Measurements from ENCODE around the gene DCC. TPM values are rescaled to one million over a fixed set of nuclear protein-coding genes. Genes with fewer than 3 reads are reported as not detected.

The DCC gene
- polyA plus RNA-seq, 2 of the 4 experiments (the other 2 are of a cell fraction): 0.12 TPM; not detected in 1

DNA sequence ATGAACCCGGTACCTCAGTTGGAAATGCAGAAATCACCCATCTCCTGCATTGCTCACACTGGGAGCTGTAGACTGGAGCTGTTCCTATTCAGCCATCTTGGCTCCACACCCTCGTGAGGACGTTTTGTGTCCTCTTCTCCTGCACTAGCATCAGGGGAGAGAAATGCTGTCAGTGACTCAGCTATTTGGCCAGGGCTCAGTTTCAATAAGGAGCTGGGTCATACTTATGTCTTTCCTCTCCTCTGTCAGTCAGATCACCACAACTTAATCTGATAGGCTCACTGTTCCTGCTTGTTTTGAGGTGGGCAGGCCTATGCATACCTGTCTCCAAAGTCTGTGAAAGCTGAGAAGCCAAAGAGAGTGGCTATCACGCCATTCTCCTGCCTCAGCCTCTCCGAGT, 921.2 kb downstream of the DCC start:
- H3K4me3 ChIP-seq: no peak overlapping the region
- no peaks in the 10 kb centered on the region for H3K4me1 ChIP-seq
- H3K4me2 ChIP-seq: no peak overlapping the region
- no peaks in the 10 kb centered on the region for H3K9me3 ChIP-seq
- 0% methylated on average over 3 of the region's 5 CpGs for WGBS (ENCODE audit: missing lambda C conversion rate)
- H3K27ac ChIP-seq: no peak overlapping the region
- TF ChIP-seq, protein P1, sequence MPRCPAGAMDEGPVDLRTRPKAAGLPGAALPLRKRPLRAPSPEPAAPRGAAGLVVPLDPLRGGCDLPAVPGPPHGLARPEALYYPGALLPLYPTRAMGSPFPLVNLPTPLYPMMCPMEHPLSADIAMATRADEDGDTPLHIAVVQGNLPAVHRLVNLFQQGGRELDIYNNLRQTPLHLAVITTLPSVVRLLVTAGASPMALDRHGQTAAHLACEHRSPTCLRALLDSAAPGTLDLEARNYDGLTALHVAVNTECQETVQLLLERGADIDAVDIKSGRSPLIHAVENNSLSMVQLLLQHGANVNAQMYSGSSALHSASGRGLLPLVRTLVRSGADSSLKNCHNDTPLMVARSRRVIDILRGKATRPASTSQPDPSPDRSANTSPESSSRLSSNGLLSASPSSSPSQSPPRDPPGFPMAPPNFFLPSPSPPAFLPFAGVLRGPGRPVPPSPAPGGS (IDR thresholded peaks at IDR 0.05): no peak
- TF ChIP-seq RARB (CRISPR knock-in tag; IDR thresholded peaks at IDR 0.05) (no peak), SREBF2 (IDR thresholded peaks at IDR 0.05) (no peak), ESRRA (IDR thresholded peaks at IDR 0.05; ENCODE audit: borderline replicate concordance, low read length) (no peak), MAFK (IDR thresholded peaks at IDR 0.05; ENCODE audit: partially characterized antibody) (no peak)
- TF ChIP-seq, protein P2, sequence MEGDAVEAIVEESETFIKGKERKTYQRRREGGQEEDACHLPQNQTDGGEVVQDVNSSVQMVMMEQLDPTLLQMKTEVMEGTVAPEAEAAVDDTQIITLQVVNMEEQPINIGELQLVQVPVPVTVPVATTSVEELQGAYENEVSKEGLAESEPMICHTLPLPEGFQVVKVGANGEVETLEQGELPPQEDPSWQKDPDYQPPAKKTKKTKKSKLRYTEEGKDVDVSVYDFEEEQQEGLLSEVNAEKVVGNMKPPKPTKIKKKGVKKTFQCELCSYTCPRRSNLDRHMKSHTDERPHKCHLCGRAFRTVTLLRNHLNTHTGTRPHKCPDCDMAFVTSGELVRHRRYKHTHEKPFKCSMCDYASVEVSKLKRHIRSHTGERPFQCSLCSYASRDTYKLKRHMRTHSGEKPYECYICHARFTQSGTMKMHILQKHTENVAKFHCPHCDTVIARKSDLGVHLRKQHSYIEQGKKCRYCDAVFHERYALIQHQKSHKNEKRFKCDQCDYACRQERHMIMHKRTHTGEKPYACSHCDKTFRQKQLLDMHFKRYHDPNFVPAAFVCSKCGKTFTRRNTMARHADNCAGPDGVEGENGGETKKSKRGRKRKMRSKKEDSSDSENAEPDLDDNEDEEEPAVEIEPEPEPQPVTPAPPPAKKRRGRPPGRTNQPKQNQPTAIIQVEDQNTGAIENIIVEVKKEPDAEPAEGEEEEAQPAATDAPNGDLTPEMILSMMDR (IDR thresholded peaks at IDR 0.05): no peak
- ChIA-PET CTCF (no interaction called here), POLR2A (no interaction called here)
- no peak for DNase-seq (ENCODE audit: low read depth in 1 of 2, low spot score in 1 of 2)
- ATAC-seq: no peak
- FAIRE-seq: no peak

- Histone ChIP-seq H3K4me1 (no peaks in the 10 kb centered on the region), H3K4me3 (no peak overlapping the region), H3K9me3 (no peaks in the 10 kb centered on the region), H3K4me2 (no peak overlapping the region), H3K27ac (no peak overlapping the region)
- no peak for DNase-seq (ENCODE audit: low read depth in 1 of 2, low spot score in 1 of 2)
- TF ChIP-seq NFE2L2 (conservative IDR thresholded peaks at IDR 0.05; ENCODE audit: low read length): peak; percentile 66
- TF ChIP-seq MAFK (IDR thresholded peaks at IDR 0.05; ENCODE audit: partially characterized antibody): peak; percentile 71
- no peak for TF ChIP-seq HDAC2 (IDR thresholded peaks at IDR 0.05)
- FAIRE-seq: no peak
- ChIA-PET POLR2A (no interaction called here), CTCF (no interaction called here)
- WGBS (ENCODE audit: missing lambda C conversion rate): 0% methylated on average over 1 of the region's 1 CpG
- ATAC-seq: no peak
Measured at GRCh38 chr18:53266850-53267249, 926.9 kb downstream of the DCC start.

- no peak for ATAC-seq
- Histone ChIP-seq H3K4me3 (no peak overlapping the region), H3K27ac (no peak overlapping the region), H3K4me1 (no peaks in the 10 kb centered on the region), H3K9me3 (no peaks in the 10 kb centered on the region), H3K4me2 (no peak overlapping the region)
- 4% methylated on average over 3 of the region's 3 CpGs for WGBS (ENCODE audit: missing lambda C conversion rate)
- DNase-seq (ENCODE audit: low read depth in 1 of 2, low spot score in 1 of 2): no peak
- ChIA-PET POLR2A (no interaction called here), CTCF (no interaction called here)
- FAIRE-seq: no peak
- TF ChIP-seq ZSCAN20 (CRISPR knock-in tag; IDR thresholded peaks at IDR 0.05): no peak
- peak; percentile 48; the same call in 1 of the 2 replicates for TF ChIP-seq REST (IDR thresholded peaks at IDR 0.05)
- no peak for TF ChIP-seq KDM5A (IDR thresholded peaks at IDR 0.05)
Measured at GRCh38 chr18:53268455-53268854, 928.5 kb downstream of the DCC start.

GRCh38 chr18:53281406-53281805, 941.4 kb downstream of the DCC start:
- WGBS (ENCODE audit: missing lambda C conversion rate): 3% methylated on average over 2 of the region's 2 CpGs
- Histone ChIP-seq H3K4me2 (no peak overlapping the region), H3K9me3 (no peaks in the 10 kb centered on the region), H3K4me3 (no peak overlapping the region), H3K27ac (no peak overlapping the region), H3K4me1 (no peaks in the 10 kb centered on the region)
- ATAC-seq (no peak), DNase-seq (ENCODE audit: low read depth in 1 of 2, low spot score in 1 of 2) (no peak), FAIRE-seq (no peak)
- CTCF ChIA-PET: no interaction called here
- POLR2A ChIA-PET: no interaction called here
- TF ChIP-seq RAD21 (conservative IDR thresholded peaks at IDR 0.05 in 1 of 2, IDR thresholded peaks at IDR 0.05 in 1 of 2): no peak
- TF ChIP-seq FOXS1 (CRISPR knock-in tag; IDR thresholded peaks at IDR 0.05): no peak
- TF ChIP-seq HMGXB4 (CRISPR knock-in tag; IDR thresholded peaks at IDR 0.05; ENCODE audit: borderline replicate concordance): no peak
- no peak for TF ChIP-seq ZNF302 (CRISPR knock-in tag; IDR thresholded peaks at IDR 0.05)
- no peak for TF ChIP-seq GATA3 (IDR thresholded peaks at IDR 0.05; ENCODE audit: borderline replicate concordance)
- TF ChIP-seq, protein P3, sequence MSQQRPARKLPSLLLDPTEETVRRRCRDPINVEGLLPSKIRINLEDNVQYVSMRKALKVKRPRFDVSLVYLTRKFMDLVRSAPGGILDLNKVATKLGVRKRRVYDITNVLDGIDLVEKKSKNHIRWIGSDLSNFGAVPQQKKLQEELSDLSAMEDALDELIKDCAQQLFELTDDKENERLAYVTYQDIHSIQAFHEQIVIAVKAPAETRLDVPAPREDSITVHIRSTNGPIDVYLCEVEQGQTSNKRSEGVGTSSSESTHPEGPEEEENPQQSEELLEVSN (IDR thresholded peaks at IDR 0.05; ENCODE audit: borderline replicate concordance, low read depth): no peak
- no peak for TF ChIP-seq ZC3H11A (IDR thresholded peaks at IDR 0.05)
- TF ChIP-seq ZSCAN20 (CRISPR knock-in tag; IDR thresholded peaks at IDR 0.05): no peak
- no peak for TF ChIP-seq TP53 (CRISPR knock-in tag; IDR thresholded peaks at IDR 0.05)
- no peak for TF ChIP-seq POLR2A (IDR thresholded peaks at IDR 0.05; ENCODE audit: low read length)
- TF ChIP-seq EP300 (IDR thresholded peaks at IDR 0.05): no peak
- no peak for TF ChIP-seq NR3C1 (IDR thresholded peaks at IDR 0.05)
- TF ChIP-seq RFX5 (IDR thresholded peaks at IDR 0.05): no peak
- no peak for TF ChIP-seq JUNB (IDR thresholded peaks at IDR 0.05)
- no peak for TF ChIP-seq MAFK (IDR thresholded peaks at IDR 0.05; ENCODE audit: partially characterized antibody)
- no peak for TF ChIP-seq KDM5A (IDR thresholded peaks at IDR 0.05)

Data from A549 (cell line).